NB4 (cell line): ENCODE measurements around the gene GAB2.

Source experiments
- CTCF ChIP-seq: IDR thresholded peaks from one replicate; pipeline ENCODE4 v1.5.1; 2012; ENCODE audit warnings: low read depth, low read length
- MAX ChIP-seq: IDR thresholded peaks from 2 replicates; pipeline ENCODE4 v1.6.1; 2011; ENCODE audit warnings: low read depth, low read length
- MYC ChIP-seq: IDR thresholded peaks from 2 replicates; pipeline ENCODE4 v1.6.1; 2011; ENCODE audit warnings: low read depth, low read length
- POLR2A ChIP-seq: IDR thresholded peaks from 2 replicates; pipeline ENCODE4 v1.6.1; 2011; ENCODE audit warnings: mild to moderate bottlenecking; ENCODE audit not compliant: insufficient read length; ENCODE audit errors: extremely low read depth

- no peak for TF ChIP-seq MAX
- no peak for TF ChIP-seq CTCF
- TF ChIP-seq POLR2A: no peak
- TF ChIP-seq MYC: no peak
Measured at GRCh38 chr11:78187366-78188285, 230.0 kb downstream of the GAB2 start.
